NCI-H2081 (cell line): ENCODE results near the gene ATRAID.
"Not testable (repeated sequence)": the region's sequence is repeated elsewhere in the genome, so short reads cannot be mapped to it uniquely, and the experiment has no call there.

Source experiments
- DNase-seq, 2 experiments: peaks; one replicate each; lab custom pipeline; 2025; lab: John Stamatoyannopoulos, UW

Gene ATRAID, protein sequence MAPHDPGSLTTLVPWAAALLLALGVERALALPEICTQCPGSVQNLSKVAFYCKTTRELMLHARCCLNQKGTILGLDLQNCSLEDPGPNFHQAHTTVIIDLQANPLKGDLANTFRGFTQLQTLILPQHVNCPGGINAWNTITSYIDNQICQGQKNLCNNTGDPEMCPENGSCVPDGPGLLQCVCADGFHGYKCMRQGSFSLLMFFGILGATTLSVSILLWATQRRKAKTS

DNA sequence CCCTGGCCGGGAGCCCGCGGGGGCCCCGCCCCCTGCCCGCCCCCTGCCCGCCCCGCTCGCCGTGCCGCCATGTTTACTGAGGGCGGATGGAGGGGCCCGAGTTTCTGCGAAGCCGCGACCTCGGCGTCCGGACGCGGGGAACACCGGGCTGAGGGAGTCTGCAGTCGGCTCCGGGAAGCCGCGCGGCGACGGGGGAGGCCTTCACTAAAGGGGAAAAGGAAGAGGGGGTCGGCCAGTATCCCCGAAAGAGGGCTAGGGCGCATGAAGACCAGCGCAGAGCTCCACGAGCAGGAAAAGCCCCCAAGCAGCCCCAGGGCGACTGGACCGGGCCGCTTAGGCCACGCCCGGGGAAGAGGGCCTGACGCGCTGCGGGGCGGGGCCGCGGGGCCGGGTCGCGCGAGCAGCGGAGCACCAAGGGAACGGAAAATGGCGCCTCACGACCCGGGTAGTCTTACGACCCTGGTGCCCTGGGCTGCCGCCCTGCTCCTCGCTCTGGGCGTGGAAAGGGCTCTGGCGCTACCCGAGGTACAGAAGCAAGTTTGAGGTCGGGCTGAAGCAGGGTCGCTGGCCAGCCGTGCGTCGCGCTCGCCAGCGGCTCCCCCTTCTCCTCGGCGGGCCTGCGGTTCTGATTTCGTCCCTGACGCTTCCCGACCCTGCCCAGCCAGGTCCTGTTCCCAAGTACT is at the start of gene ATRAID, which contains the start of gene SLC5A6:
TSS of gene ATRAID (plus strand) at position 99 of the 683 bp plus-strand sequence. CDS start at position 427, 328 bp downstream.
TSS of gene SLC5A6 (minus strand) at position 326 of the 683 bp plus-strand sequence. CDS start 4,618 bp downstream, outside the sequence.
- DNase-seq = peak; percentile 89 to 92

DNA sequence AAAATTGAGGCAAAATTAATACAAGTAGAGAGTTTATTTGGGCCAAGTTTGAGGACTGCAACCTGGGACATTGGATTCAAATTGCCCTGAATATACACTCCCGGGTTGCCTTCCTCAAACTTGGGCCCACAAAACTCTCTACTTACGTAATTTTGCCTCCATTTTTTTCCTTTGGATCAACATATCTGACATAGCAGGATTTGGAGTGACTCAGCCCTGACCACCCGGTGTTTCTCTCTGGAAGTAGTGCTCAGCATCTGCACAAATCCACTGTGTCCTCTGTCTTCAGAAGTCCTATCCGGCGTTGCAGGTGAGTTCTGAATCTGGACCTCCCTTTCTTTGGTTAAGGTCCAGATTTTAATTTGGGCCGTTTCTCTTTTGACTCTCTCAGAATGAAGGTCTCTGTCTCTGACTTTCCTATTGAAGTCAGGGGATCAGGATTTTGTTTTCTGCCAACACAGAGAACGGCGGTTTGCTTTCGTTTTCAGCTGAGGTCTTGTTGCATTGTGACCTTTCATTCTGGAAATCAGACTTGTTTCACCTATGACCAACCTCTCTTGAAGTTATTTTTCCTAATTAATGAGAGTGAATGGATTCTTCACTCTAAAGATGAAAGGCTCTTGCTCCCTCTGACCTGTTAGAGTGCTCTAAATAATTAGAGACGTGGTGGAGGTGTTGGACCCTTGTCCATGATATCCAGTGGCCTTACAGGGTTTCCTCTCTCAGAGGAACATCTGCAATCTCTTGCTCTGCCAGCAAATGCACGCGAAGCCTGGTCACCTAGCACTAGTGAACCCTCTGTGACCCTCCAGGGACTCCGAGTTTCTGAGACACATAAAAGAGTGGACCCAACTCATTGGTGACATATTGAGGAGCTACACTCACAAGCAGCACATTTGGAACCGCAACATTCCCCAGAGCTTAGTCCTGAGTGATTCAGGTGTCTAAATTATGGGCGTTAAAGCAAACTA is 49.4 kb upstream of the ATRAID start:
- DNase-seq = no peak

DNA sequence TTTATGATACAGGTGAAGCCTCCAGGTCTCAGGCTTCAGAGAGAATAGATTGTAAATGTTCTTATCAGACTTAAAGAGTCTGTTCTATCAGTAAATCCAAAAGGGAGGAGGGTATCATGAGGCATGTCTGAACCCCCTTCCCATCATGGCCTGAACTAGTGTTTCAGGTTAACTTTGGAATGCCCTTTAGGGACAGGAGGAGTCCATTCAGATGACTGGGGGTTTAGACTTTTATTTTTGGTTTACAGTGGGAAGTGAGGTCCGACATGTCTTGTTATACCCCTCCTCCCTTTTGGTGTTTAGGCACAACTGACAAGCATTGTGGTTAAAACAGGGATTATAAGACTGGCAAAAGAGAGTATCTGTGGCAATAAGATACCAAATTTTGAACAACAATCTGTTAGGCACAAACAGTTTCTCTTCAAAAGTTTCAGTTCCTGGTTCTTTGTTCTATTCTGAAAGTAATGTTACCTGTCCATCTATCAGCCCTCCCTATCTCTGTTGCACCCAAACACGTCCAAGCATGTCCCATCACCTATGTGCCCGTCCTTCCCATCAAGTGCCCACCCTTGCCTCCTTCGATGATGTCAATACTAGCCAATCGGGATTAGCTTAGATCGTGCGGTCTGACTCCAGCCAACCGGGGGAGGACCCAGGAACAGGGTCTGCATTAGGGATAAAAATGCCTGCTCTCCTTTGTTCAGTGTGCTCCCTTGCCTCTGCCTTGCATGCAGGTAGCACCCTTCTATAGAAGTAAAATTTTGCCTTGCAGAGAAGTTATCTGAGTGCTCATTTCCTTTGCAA is 46.7 kb upstream of the ATRAID start:
- DNase-seq = no peak

DNA sequence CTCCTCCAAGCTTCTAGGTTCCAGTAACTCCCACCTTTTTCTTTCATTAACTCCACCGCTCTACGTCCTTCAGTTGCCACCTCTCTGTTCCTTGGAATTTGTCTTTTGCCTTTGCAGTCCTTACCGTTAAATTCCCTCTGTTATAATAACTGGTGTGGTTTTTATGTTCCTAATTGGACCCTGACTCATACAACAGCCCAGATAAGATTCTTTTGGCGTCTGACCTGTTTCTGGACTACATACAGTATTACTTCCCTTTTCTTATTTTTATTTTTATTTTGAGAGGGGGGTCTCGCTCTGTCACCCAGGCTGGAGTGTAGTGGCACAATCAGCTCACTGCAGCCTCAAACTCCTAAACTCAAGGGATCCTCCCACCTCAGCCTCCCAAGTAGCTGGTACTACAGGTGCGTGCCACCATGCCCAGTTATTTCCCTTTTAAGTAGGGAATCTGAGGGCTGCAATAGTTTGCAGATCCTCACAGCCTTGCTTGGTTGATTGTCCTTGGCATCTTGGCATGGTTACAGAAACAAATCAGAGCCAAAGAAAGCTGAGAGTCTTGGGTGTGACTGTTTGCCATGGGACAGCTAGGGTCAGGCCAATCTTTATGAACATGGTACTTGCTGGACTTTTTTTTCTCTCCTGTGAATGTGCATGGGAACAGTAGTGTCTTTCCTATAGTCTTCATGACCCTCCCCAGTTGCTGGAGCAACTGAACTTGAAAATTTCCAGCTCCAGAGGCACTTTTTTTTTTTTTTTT is 41.1 kb upstream of the ATRAID start:
- DNase-seq = no peak

DNA sequence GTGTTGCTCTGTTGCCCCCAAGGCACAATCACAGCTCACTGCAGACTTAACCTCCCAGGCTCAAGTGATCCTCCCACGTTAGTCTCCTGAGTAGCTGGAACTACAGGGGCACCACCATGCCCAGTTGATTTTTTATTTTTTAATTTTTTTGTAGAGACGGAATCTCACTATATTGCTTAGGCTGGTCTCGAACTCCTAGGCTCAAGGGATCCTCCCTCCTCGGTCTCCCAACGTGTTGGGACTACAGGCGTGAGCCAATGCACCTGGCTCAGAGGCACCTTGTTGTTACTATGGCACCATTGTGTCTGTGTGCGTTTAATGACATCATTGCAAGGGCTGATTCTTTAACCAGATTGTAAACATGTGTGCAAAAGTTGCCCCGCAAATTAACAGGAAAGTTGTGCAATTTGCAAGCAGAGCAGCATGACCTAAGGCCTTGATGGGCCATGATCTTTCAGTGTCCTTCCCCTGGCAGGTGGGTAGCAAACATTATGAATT is 40.4 kb upstream of the ATRAID start:
- DNase-seq = peak; percentile 12 to 34

DNA sequence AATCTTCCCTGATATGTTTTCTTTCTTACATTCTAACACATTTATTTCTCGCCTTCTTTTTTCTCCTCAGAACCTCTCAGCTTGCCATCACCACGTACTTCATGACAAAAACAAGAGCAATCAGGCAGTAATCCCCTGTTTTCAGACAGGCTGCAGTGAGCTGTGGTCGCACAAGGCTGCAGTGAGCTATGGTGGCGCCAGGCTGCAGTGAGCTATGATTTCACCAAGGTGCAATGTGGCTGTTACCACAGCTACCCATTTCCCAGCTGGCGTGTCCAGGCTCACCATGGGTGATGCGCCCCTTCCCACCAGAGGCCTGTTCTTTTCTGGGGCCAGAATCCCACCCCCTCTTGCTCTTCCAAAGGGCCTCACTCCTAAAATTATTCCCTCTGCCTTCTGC is 37.2 kb upstream of the ATRAID start:
- DNase-seq = no peak

DNA sequence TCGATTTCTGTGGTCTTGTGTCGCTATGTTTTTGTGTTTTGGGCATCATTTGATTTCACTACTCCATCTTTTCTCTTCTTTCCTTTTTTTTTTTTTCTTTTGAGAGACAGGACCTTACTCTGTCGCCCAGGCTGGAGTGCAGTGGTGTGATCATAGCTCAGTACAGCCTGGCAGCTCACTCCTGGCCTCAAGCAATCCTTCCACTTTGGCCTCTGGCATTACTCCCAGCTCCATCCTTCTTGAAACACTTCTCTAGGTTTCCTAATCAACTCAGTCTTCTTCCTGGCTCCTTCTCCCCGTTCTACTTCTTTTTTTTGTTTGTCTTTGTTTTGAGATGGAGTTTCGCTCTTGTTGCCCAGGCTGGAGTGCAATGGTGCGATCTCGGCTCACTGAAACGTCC is 36.5 kb upstream of the ATRAID start:
- DNase-seq = no peak

DNA sequence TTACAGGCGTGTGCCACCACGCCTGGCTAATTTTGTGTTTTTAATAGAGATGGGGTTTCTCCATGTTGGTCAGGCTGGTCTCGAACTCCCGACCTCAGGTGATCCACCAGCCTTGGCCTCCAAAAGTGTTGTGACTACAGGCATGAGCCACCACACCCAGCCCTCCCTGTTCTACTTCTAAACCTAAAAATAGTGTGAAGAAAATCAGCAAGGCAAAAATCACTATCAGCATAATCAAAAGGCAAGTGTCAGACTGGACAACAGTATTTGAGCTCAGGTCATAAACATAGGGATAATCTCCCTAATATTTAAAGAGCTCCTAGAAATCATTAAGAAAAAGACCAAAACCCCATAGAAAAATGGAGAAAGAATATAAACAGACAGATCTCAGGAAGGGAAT is 36.1 kb upstream of the ATRAID start:
- DNase-seq = not testable (repeated sequence)

DNA sequence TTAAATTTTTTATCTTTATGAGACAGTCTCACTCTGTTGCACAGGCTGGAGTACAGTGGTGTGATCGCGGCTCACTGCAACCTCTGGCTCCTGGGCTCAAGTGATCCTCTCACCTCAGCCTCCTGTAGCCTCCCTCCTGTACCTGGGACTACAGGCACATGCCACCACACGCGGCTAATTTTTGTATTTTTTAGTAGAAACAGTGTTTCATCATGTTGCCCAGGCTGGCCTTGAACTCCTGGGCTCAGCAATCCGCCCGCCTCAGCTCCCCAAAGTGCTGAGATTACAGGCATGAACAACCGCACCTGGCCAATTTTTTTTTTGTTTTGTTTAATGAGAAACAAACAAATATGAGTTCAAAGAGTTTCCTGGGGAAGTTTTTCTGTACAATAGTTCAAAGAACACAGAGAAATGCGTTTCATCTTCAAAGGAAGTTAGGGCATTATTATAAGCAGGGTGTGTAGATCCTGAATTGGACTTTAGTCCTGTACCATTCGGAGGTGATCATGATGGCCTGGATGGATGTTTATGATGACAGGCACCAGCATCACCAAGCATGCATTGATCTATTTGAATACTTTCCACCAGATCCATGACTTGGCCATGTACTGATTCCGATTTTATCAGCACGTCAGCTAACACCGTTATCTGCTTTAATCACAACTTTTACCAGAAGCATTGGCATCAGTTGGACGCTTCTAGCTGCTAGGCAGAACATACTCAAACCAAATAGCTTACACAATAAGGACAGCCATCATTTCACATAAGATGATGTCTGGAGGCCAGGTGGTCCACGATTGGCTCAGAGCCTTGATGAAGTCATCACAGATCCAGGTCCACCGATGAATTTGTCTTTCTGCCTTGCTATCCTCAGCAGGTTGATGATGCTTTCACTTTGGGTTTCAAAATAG is 34.1 kb upstream of the ATRAID start:
- DNase-seq = no peak

DNA sequence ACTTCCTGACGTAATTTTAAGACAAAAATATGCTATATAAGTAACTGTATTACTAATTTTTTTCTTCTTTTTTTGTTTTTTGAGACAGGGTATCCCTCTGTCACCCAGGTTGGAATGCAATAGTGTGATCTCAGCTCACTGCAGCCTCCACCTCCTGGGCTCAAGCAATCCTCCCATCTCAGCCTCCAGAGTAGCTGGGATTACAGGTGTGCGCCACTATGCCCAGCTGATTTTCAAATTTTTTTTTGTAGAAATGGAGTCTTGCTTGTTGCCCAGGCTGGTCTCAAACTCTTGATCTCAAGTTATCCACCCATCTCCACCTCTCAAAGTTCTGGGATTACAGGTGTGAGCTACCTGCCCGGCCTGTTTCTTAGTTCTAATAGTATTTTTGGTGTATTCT is 33.4 kb upstream of the ATRAID start:
- DNase-seq = no peak

DNA sequence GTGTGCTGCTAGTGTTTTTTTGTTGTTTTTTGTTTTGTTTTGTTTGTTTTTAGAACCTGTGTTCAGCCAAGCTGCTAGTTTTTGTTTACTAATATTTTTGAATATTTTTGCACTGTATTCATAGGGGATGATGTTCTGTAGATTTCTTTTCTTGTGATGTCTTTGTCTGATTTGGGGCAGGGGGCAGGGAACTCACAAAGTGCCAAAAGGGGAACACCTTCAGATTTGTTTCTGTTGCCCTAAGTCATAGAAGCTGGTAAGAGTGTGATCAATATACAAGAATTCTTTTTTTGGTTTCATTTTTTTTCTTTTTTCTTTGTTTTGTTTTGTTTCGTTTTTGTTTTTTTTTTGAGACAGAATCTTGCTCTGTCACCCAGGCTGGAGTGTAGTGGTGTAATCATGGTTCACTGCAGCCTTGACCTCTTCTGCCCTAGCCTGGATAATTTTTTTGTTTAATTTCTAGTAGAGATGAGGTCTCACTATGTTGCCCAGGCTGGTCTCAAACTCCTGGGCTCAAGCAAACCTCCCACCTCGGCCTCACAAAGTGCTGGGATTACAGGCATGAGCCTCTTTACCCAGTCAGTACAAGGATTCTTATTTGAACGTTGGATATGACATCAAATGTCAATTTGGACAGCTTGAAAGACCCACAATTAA is 32.4 kb upstream of the ATRAID start:
- no peak for DNase-seq

DNA sequence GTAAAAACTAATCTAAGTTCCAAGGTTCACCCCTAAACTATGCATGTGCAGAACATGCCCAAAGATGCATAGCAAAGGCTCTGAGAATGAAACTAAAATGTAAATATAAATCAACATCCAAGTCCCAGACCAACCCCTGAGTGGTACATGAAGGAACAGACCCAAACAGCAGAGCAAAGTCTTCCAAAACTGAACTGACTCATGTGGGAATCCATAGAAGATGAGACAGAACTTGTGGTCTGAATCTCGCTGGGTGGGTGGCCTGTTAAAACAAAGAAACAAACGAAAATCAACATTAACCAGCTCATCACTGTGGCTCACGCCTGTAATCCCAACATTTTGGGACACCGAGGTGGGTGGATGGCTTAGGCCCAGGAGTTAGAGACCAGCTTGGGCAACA is 29.5 kb upstream of the ATRAID start:
- DNase-seq = no peak

DNA sequence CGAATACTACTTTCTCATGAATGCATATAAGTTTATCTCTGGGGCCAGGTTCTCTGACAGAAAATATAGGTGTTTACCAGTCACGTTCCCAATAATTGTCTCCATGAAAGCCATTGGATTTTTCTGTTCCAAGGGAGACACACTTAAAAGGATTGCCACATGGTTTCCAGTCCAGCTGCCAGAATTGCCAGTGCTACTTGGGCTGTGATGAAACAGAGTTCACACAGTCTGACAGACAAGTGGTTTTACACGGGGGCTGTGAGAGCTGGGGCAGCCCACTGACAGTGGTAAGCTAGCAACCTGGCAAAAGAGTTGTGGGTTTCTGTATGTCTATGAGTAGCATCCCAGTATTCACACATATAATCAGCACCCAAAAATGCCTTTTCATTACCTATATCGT is 27.7 kb upstream of the ATRAID start:
- no peak for DNase-seq

DNA sequence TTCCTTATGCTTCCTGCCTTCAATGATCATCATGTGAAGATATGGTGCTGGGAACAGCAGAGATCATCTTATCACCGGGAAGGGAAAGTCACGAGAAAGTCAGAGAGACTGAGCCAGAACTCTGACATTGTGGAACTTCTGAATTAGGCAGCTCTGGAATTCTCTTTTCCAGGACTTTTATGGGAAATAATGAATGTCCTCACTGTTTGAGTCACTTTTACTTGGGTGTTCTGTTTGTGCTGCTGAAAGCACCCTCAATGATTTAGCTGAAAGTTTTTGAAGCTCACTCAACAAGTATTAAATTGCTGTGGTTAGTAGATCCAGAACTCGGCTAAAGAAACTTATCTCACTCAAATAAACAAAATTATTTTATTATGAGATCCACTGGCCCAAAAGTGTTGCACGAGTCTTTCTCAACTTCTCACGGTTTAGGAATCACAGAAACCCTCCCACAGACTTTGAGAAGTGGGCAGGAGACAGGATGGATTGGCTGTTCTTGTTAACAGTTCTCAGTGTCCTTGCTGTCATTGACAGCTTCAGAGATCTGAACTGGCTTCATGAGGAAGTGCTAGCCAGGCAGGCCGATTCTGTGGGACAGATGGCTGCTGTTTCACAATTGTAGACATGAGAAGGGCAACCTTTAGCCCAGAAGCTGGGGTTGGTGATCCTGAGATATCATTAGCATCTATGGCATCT is 26.4 kb upstream of the ATRAID start:
- DNase-seq = no peak

DNA sequence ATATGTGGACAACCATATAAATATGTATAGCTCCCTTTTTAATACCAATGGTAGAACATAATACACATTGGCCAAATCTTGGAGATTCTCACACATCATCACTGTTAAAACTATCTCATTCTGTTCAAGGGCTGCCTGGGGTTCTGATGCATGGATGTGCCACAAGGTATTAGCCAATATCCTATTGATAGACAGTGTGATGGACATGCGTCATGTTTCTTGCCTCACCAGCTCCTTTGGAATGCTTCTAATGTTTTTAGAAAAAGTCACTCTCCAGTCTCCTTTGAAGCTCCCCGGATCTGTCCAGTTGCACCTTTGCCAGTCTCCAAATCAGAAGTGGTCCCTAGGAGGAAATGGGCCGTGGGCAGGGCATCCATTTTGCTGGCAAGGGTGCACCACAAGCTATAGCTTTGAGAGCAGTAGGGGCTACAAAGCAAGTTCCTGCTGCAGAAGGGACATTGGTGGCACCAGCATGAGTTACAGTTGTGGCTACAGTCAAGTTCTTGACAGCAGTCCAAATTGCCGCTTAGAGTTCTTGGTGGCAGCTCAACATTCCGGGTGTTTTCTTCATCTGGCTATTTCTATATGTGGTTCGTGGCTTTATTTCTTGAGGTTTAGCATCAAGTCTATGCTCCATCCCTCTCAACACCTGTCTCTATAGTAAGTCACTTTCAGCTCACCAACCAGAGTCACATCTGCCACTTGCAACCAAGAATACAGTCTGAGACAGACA is 25.1 kb upstream of the ATRAID start:
- DNase-seq = no peak

DNA sequence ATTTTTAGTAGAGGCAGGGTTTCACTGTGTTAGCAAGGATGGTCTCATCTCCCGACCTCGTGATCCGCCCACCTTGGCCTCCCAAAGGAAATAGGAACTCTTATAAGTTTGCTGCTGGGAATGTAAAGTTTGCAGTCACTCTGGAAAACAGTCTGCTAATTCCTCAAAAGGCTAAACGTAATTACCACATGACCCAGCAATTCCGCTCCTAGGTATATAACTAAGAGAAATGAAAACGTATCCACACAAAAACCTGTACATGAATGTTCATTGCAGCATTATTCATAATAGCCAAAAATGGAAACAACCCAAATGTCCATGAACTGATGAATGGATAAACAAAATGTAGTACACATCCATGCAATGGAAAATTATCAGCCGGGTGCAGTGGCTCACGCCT is 21.9 kb upstream of the ATRAID start:
- DNase-seq = no peak

DNA sequence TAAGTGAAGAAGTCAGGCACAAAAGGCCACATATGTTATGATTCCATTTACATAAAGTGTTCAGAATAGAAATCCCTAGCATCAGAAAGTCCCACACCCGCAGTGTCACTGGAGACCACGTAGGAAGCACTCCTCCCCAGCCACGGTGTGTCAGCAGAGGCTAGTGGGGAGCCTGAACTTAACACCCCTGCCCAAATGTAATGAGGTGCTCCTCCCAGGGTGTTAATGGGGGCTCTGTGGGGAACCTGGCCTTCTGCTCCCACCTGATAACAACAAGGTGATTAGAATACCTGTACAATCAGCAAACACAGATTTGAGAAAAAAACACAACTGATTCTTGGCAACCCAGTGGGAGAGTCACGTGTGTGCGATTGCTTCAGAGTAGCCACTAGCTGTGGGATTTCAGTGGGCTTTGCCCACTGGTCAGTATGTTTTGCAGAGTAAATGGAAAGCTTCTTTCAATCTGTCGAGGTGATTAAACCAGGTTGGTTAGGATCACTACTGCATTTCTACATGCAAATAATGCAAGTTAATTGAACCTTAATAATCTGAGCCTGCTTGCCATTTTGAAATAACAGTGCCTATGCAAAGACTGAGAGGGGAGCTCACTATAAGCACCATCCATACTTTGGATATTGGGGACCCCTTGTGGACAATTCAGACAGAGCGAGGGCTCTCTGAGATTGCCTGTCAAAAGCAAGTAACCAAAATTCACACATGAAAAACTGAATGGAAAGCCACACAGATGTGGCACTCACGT is 20.6 kb upstream of the ATRAID start:
- peak; percentile 52 to 76 for DNase-seq
